Measurements from ENCODE around the gene GALR2.

The GALR2 gene

DNA sequence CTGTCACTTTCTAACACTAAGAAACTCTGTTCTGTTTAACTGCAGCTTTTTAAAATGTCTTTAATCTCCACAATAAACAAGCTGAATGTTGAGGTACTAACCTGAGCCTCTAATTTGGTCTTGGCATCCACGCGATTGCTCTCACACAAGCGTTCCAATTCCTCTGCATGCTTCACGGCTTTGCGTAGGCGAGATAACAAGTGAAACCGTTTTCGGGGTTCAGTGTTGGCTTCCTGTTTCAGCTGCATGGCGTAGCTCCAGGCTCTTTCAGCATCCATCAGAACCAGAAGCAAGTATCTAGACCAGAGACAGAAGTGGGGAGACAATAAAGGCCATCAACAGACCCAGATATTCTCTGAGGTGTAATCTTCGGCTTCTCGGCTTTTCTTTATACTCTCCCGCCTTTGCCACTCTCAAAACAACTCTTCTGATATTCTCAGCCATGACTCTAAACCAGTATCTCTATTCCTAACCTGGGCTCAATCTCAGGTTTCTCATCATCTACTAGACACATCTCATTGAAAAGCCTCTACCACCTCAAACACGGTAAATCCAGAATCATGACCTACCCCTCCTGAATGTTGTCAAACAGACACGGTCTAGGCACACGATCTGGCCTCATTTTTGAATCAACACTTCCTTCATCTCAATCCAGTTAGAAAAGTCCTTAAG is 10.6 kb upstream of the GALR2 start:
- TF ChIP-seq ZC3H10 (CRISPR knock-in tag; IDR thresholded peaks at IDR 0.05) (no peak), ARNTL (CRISPR knock-in tag; IDR thresholded peaks at IDR 0.05; ENCODE audit: borderline replicate concordance, low read depth) (no peak), ZNF70 (CRISPR knock-in tag; IDR thresholded peaks at IDR 0.05) (no peak), CSDC2 (CRISPR knock-in tag; IDR thresholded peaks at IDR 0.05) (no peak), TCF4 (CRISPR knock-in tag; IDR thresholded peaks at IDR 0.05; ENCODE audit: borderline replicate concordance) (no peak), ZFP30 (CRISPR knock-in tag; IDR thresholded peaks at IDR 0.05) (no peak), ZFP3 (CRISPR knock-in tag; IDR thresholded peaks at IDR 0.05) (no peak), TOX (CRISPR knock-in tag; IDR thresholded peaks at IDR 0.05; ENCODE audit: borderline replicate concordance) (no peak), TSHZ2 (CRISPR knock-in tag; IDR thresholded peaks at IDR 0.05) (no peak), RARB (CRISPR knock-in tag; IDR thresholded peaks at IDR 0.05) (no peak), SNAI2 (CRISPR knock-in tag; IDR thresholded peaks at IDR 0.05) (no peak), BACH2 (CRISPR knock-in tag; IDR thresholded peaks at IDR 0.05; ENCODE audit: borderline replicate concordance) (no peak), ZNF565 (CRISPR knock-in tag; conservative IDR thresholded peaks at IDR 0.05; ENCODE audit: low read depth) (no peak)
- TF ChIP-seq, protein P1, sequence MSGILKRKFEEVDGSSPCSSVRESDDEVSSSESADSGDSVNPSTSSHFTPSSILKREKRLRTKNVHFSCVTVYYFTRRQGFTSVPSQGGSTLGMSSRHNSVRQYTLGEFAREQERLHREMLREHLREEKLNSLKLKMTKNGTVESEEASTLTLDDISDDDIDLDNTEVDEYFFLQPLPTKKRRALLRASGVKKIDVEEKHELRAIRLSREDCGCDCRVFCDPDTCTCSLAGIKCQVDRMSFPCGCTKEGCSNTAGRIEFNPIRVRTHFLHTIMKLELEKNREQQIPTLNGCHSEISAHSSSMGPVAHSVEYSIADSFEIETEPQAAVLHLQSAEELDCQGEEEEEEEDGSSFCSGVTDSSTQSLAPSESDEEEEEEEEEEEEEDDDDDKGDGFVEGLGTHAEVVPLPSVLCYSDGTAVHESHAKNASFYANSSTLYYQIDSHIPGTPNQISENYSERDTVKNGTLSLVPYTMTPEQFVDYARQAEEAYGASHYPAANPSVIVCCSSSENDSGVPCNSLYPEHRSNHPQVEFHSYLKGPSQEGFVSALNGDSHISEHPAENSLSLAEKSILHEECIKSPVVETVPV (CRISPR knock-in tag; IDR thresholded peaks at IDR 0.05) = no peak
- TF ChIP-seq, protein P2, sequence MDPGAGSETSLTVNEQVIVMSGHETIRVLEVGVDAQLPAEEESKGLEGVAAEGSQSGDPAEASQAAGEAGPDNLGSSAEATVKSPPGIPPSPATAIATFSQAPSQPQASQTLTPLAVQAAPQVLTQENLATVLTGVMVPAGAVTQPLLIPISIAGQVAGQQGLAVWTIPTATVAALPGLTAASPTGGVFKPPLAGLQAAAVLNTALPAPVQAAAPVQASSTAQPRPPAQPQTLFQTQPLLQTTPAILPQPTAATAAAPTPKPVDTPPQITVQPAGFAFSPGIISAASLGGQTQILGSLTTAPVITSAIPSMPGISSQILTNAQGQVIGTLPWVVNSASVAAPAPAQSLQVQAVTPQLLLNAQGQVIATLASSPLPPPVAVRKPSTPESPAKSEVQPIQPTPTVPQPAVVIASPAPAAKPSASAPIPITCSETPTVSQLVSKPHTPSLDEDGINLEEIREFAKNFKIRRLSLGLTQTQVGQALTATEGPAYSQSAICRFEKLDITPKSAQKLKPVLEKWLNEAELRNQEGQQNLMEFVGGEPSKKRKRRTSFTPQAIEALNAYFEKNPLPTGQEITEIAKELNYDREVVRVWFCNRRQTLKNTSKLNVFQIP (CRISPR knock-in tag; IDR thresholded peaks at IDR 0.05; ENCODE audit: borderline replicate concordance, low read depth) = no peak
- ATAC-seq = no peak

- TF ChIP-seq SNAI2 (CRISPR knock-in tag; IDR thresholded peaks at IDR 0.05) (no peak), TOX (CRISPR knock-in tag; IDR thresholded peaks at IDR 0.05; ENCODE audit: borderline replicate concordance) (no peak)
- no peak for ATAC-seq
Measured at GRCh38 chr17:76065775-76066174, 8.8 kb upstream of the GALR2 start.

- no peak; the same call in 2 of the 3 replicates for ATAC-seq
- TF ChIP-seq TCF4 (CRISPR knock-in tag; IDR thresholded peaks at IDR 0.05; ENCODE audit: borderline replicate concordance) (no peak), RARB (CRISPR knock-in tag; IDR thresholded peaks at IDR 0.05) (no peak), TOX (CRISPR knock-in tag; IDR thresholded peaks at IDR 0.05; ENCODE audit: borderline replicate concordance) (no peak), CSDC2 (CRISPR knock-in tag; IDR thresholded peaks at IDR 0.05) (no peak), PPARA (CRISPR knock-in tag; IDR thresholded peaks at IDR 0.05; ENCODE audit: borderline replicate concordance) (no peak), CREB5 (CRISPR knock-in tag; IDR thresholded peaks at IDR 0.05; ENCODE audit: low read depth) (no peak), ISL1 (CRISPR knock-in tag; IDR thresholded peaks at IDR 0.05) (no peak), GLIS3 (CRISPR knock-in tag; IDR thresholded peaks at IDR 0.05) (no peak), ZNF565 (CRISPR knock-in tag; conservative IDR thresholded peaks at IDR 0.05; ENCODE audit: low read depth) (no peak), ARNTL (CRISPR knock-in tag; IDR thresholded peaks at IDR 0.05; ENCODE audit: borderline replicate concordance, low read depth) (no peak), BACH2 (CRISPR knock-in tag; IDR thresholded peaks at IDR 0.05; ENCODE audit: borderline replicate concordance) (no peak), ESRRG (CRISPR knock-in tag; IDR thresholded peaks at IDR 0.05) (no peak)
- TF ChIP-seq, protein P2 (CRISPR knock-in tag; IDR thresholded peaks at IDR 0.05; ENCODE audit: borderline replicate concordance, low read depth) = no peak
- TF ChIP-seq, protein P3, sequence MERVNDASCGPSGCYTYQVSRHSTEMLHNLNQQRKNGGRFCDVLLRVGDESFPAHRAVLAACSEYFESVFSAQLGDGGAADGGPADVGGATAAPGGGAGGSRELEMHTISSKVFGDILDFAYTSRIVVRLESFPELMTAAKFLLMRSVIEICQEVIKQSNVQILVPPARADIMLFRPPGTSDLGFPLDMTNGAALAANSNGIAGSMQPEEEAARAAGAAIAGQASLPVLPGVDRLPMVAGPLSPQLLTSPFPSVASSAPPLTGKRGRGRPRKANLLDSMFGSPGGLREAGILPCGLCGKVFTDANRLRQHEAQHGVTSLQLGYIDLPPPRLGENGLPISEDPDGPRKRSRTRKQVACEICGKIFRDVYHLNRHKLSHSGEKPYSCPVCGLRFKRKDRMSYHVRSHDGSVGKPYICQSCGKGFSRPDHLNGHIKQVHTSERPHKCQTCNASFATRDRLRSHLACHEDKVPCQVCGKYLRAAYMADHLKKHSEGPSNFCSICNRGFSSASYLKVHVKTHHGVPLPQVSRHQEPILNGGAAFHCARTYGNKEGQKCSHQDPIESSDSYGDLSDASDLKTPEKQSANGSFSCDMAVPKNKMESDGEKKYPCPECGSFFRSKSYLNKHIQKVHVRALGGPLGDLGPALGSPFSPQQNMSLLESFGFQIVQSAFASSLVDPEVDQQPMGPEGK (CRISPR knock-in tag; IDR thresholded peaks at IDR 0.05; ENCODE audit: borderline replicate concordance) = no peak
Measured at GRCh38 chr17:76071531-76072147, 2.9 kb upstream of the GALR2 start.
